Tibial nerve (tissue), 4 donors: ENCODE results near the gene ASB12.

Experiments used
- CTCF ChIP-seq, 5 experiments: fragments of 200-600 bp in 3 of 5; fragments of 450-650 bp in 2 of 5; sonication (generic) in 3 of 5; IDR thresholded peaks; one replicate each; pipeline ENCODE4 v1.5.1; 2016 to 2019; ENCODE audit warnings: antibody characterized with exemption in 5 of 5, mild to moderate bottlenecking in 3 of 5, moderate library complexity in 2 of 5
- EP300 ChIP-seq, 2 donors: sonication (generic); formaldehyde crosslinking; IDR thresholded peaks; one replicate each; pipeline ENCODE4 v1.6.1; 2017; ENCODE audit warnings: antibody characterized with exemption in 2 of 2, mild to moderate bottlenecking in 1 of 2
- POLR2A ChIP-seq, 2 donors: fragments of 450-650 bp; IDR thresholded peaks; one replicate each; pipeline ENCODE4 v1.6.1; 2017; ENCODE audit warnings: antibody characterized with exemption in 2 of 2, mild to moderate bottlenecking in 2 of 2, moderate library complexity in 2 of 2

GRCh38 chrX:64187762-64188150 lies 42.7 kb downstream of the ASB12 start:
- no peak for TF ChIP-seq CTCF (IDR thresholded peaks at IDR 0.05)
- TF ChIP-seq EP300 (IDR thresholded peaks at IDR 0.05) = no peak
- TF ChIP-seq POLR2A (IDR thresholded peaks at IDR 0.05) = no peak
